Panc1 (cell line): ENCODE measurements around the gene HIPK2.

ENCODE experiments used
- POLR2AphosphoS5 ChIP-seq: IDR thresholded peaks from 2 replicates; pipeline ENCODE4 v1.6.1; 2012; ENCODE audit warnings: mild to moderate bottlenecking, low read depth, low read length, moderate library complexity
- SIN3A ChIP-seq: IDR thresholded peaks from 2 replicates; pipeline ENCODE4 v1.6.1; 2012; ENCODE audit warnings: low read depth, mild to moderate bottlenecking, low read length, moderate library complexity, borderline replicate concordance; ENCODE audit not compliant: insufficient read depth
- TF ChIP-seq, protein P1 (sequence below): fragments of 450-650 bp; IDR thresholded peaks from 2 replicates; pipeline ENCODE4 v1.5.1; 2017; ENCODE audit warnings: mild to moderate bottlenecking

DNA sequence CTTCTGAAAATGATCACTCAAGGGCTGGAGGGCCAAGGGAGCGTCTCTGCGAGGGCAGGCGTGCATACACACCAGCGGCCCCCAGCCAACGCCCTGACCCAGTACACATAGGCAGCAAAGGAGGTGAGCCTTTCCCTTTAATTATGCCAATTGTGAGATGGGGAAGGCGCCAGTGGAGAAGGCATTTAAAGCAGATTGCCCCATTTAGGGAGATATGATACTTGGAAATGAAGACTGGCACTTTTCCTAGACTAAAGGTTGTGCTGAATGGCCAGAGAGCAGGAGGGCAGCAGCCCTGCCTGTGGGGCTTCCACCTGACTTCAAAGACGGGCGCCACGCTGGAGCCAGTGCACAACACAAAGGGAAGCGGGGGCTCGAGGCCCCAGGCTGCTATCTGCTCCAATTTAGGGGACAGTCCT is 24.1 kb downstream of the HIPK2 start:
- TF ChIP-seq POLR2AphosphoS5 (no peak), SIN3A (no peak)
- TF ChIP-seq, protein P1, sequence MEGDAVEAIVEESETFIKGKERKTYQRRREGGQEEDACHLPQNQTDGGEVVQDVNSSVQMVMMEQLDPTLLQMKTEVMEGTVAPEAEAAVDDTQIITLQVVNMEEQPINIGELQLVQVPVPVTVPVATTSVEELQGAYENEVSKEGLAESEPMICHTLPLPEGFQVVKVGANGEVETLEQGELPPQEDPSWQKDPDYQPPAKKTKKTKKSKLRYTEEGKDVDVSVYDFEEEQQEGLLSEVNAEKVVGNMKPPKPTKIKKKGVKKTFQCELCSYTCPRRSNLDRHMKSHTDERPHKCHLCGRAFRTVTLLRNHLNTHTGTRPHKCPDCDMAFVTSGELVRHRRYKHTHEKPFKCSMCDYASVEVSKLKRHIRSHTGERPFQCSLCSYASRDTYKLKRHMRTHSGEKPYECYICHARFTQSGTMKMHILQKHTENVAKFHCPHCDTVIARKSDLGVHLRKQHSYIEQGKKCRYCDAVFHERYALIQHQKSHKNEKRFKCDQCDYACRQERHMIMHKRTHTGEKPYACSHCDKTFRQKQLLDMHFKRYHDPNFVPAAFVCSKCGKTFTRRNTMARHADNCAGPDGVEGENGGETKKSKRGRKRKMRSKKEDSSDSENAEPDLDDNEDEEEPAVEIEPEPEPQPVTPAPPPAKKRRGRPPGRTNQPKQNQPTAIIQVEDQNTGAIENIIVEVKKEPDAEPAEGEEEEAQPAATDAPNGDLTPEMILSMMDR: no peak
